EL (cell line): Measurements from ENCODE around the gene ABCC1.
"Not testable (repeated sequence)": the region's sequence is repeated elsewhere in the genome, so short reads cannot be mapped to it uniquely, and the experiment has no call there.

Source experiments
- DNase-seq: peaks from one replicate; pipeline ENCODE4 v3.0.0-alpha.2; 2016

Gene ABCC1

GRCh38 chr16:15949210-15950160, at the start of gene ABCC1:
Gene ABCC1 (plus strand): TSS chr16:15949616. CDS start chr16:15949752, 136 bp downstream.
- DNase-seq = peak; percentile 49

DNA sequence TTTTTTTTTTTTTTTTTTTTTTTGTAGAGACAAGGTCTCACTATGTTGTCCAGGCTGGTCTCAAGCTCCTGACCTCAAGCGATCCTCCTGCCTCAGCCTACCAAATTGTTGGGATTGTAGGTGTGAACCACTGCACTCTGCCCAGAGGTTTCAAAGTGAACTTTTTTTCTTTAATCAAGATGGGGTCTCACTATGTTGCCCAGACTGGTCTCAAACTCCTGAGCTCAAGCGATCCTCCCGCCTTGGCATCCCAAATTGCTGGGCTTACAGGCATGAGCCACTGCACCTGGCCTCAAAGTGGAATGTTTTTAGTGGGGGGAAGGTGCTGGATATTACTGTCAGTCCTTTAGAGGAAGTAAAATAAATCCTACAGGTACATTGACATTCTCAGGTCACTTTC, 49.1 kb upstream of the ABCC1 start:
- DNase-seq = no peak

DNA sequence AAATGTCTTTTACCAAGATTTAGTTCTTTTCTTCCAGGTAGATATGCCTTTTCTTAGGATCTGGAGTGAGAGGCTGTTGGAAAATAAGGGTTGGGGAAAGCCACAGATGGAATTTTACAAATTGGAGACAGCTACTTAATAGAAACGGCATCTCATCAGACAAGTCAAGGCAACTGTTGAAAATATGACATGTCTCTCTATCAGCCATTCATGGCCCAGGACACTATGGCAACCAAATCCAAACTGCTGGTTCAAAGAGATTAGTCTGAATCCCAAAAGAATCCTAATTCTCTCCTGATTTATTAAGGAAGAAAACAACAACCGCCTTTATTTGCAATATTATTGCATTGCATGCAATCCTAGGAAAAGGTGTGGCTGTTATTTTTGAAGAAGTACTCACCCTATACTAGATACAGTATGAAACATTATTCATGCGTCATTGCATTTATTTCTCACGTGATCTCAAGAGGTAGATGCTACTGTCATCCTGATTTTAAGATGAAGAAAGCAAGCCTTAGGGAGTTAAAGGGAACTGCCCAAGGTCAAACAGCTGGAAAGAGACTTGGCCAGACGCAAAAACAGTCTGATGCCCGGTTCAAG, 48.4 kb upstream of the ABCC1 start:
- DNase-seq = no peak

DNA sequence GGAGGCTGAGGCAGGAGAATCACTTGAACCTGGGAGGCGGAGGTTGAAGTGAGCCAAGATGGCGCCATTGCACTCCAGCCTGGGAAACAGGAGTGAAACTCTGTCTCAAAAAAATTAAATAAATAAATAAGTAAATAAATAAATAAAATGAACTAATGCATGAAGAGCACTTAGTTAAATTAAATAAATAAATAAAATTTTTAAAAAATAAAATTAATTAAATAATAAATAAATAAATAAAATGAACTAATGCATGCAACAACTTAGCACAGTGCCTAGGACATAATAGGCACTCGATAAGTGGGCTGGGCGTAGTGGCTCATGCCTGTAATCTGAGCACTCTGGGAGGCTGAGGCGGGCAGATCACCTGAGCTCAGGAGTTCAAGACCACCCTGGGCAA, 45.5 kb upstream of the ABCC1 start:
- no peak for DNase-seq

GRCh38 chr16:15906439-15906838, 43.0 kb upstream of the ABCC1 start:
- no peak for DNase-seq

- DNase-seq = peak; percentile 38
Observed at GRCh38 chr16:15907863-15908478, 41.4 kb upstream of the ABCC1 start.

- no peak for DNase-seq
Observed at GRCh38 chr16:15911198-15911597, 38.2 kb upstream of the ABCC1 start.

GRCh38 chr16:15913046-15913698, 36.2 kb upstream of the ABCC1 start:
- no peak for DNase-seq

DNA sequence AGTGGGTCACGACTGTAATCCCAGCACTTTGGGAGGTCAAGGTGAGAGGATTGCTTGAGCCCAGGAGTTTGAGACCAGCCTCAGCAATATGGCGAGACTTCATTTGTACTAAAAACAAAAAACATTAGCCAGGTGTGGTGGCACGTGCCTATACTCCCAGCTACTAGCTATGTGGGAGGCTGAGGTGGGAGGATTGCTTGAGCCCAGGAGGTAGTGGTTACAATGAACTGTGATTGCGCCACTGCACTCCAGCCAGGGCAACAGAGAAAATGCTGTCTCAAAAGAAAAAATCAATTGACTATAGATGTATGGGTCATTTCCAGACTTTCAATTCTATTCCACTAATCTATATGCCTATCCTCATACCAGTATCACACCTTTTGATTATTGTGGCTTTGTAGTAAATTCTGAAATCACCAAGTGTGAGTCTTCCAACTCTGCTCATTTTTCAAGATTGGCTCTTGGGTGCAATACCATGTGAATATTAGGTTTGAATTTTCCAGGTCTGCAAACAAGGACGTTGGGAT, 33.8 kb upstream of the ABCC1 start:
- DNase-seq = no peak

DNA sequence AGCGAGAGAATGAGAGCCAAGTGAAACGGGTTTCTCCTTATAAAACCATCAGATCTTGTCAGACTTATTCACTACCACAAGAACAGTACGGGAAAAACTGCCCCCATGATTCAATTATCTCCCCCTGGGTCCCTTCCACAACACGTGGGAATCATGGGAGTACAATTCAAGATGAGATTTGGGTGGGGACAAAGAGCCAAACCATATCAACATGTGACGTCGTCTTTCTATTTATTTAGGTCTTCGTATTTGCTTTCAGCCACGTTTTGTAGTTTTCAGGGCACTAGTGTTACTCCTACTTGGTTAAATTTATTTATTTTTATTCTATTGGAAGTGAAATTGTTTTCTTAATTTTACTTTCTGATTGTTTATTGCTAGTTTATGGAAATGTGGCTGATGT, 33.1 kb upstream of the ABCC1 start:
- DNase-seq = no peak

DNA sequence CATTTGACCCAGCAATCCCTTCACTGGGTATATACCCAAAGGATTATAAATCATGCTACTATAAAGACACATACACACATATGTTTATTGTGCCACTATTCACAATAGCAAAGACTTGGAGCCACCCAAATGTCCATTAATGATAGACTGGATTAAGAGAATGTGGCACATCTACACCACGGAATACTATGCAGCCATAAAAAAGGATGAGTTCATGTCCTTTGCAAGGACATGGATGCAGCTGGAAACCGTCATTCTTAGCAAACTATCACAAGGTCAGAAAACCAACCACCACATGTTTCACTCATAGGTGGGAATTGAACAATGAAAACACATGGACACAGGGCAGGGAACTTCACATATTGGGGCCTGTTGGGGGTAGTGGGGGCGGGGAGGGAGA, 31.1 kb upstream of the ABCC1 start:
- DNase-seq = not testable (repeated sequence)

- DNase-seq = peak; percentile 39
Observed at GRCh38 chr16:15919331-15919730, 30.1 kb upstream of the ABCC1 start.

- DNase-seq = no peak
Observed at GRCh38 chr16:15924996-15925395, 24.4 kb upstream of the ABCC1 start.

- DNase-seq = no peak
Observed at GRCh38 chr16:15925631-15926030, 23.8 kb upstream of the ABCC1 start.

- DNase-seq = no peak
Observed at GRCh38 chr16:15928261-15929104, 20.9 kb upstream of the ABCC1 start.

DNA sequence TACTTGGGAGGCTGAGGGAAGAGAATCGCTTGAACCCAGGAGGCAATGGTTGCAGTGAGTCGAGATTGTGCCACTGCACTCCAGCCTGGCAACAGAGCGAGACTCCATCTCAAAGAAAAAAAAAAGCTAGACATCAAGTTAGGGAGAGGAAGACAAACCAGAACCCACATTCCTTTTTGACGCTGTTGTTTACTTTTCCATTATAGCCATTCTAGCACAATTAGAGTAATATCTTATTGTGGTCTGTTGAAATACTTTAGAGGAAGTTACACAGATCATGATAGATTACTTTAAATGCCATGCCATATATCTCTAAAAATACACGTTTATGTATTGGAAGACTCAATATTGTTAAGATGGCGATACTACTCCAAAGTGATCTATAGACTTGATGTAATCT, 16.5 kb upstream of the ABCC1 start:
- no peak for DNase-seq

- DNase-seq = no peak
Observed at GRCh38 chr16:15933781-15934180, 15.6 kb upstream of the ABCC1 start.

- DNase-seq = no peak
Observed at GRCh38 chr16:15934991-15935390, 14.4 kb upstream of the ABCC1 start.

DNA sequence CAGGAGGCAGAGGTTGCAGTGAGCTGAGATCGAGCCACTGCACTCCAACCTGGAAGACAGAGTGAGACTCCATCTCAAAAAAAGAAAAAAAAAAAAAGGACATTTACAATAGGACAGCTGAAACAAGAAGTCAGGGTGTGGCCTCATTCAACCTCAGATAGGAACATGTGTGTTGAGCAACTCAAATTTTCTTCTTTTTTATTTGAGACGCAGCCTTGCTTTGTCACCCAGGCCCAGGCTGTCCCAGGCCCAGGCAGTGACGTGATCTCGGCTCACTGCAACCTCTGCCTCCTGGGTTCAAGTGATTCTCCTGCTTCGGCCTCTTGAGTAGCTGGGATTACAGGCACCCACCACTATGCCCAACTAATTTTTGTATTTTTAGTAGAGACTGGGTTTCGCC, 12.6 kb upstream of the ABCC1 start:
- not testable (repeated sequence) for DNase-seq

DNA sequence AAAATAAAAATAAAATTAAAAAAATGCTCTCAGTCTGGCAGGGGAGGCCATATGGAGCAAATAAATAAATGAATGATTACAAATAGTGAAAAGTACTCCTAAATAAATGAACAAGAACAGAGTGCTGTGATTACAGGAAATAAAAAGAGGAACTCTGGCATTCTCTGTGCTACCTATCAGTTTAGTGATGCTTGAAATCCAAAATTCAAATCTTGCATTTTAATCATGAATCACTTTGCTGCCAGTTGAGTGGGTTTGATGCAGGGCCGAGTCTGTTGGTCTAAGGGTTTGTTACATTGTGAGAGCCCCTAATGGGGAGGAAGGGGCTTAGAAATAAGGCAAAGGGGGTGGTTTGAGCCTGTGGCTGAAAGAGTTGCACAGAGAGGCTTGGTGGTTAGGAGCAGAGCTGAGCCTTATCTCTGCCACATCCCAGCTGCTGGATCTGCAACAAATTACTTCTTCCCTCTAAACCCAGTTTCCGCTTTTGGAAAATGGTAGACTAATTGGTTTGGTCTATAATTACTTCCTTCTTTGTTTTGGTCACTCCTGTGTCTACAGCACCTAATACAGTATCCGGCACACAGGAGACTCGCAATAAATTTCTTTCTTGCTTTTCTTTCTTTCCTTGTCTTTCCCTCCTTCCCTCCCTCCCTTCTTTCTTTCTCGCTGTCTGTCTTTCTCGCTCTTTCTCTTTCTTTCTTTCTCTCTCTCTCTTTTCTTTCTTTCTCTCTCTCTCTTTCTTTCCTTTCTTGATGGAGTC, 6.3 kb upstream of the ABCC1 start:
- no peak for DNase-seq
